LNCaP clone FGC (cell line): ENCODE data around the gene DYNC1I1.

Source experiments
- DNase-seq: peaks from one replicate; pipeline ENCODE4 v3.0.0-alpha.2; 2011; ENCODE audit warnings: low read depth
- H3K4me3 ChIP-seq: 2 replicates; pipeline ENCODE4 v1.5.1; 2011; ENCODE audit warnings: mild to moderate bottlenecking, low read depth, low read length, control low read depth
- CTCF ChIP-seq: IDR thresholded peaks from 2 replicates; pipeline ENCODE4 v1.5.1; 2012; ENCODE audit warnings: mild to moderate bottlenecking; ENCODE audit not compliant: control insufficient read depth, insufficient read depth; ENCODE audit errors: extremely low read depth

DYNC1I1 gene

DNA sequence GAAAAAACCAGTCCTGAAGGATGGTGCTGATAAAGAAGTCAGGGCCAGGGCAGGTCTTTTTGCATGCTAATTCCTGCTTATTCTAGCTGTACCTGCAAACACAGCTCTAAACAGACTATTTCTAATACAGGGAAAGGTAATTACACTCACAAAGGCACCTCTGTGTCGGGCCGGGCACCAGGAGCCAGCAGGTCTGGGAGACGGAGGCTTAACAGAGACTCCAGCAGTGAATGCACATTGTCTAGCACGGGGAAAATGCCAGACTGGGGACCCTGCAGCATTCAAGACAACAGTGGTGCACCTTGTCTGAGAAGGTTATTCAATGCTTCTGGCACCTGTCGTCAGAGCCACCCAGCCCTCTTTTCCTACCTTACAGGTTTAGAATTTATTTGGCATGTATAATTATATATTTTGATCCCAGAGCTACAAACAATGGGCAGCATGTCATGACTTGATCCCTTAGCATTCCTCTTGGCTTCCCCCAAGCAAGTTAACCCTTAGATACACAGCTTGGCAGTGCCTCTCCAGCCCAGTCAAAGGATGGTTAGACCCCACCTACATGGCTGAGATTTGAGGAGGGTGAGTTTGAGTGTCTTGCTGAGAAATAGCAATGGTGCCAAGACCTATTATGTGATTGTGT, 364.4 kb downstream of the DYNC1I1 start:
- no peak overlapping the region for H3K4me3 ChIP-seq
- TF ChIP-seq CTCF, result no peak
- no peak for DNase-seq

DNA sequence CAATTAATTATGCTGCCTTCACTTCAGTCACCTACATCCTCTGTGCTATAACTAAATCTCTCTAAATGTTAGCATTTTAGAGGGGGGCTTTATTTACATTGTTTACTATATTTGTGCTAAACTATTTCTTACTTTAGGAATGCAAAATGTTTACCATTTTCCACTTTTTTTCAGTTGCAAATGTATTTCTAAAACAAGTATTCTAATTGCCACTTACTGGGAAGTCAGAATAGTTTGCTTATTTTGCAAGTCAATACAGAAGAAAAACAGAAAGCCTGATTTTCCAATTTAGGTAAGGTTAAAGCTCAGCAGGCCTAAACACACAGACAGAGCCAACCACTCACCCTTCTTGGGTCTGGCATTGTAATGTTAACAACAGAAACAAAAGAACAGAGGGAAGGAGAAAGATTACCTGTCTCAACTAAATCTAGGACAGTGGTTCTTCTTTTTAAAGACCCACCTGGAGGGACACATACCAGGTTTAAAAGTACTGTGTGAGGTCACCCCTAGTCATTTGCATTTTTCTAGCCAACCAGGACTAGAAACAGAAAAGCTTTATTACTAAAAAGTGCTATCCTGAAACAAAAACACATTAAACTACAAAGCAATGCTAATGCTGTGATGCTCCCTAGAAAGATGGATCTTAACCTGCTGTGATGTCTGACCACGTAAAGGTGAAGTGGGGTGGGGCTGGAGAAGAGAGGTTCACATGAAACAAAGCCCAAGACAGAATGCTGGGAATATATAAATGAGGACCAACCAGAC, 371.3 kb downstream of the DYNC1I1 start:
- DNase-seq, result no peak
- H3K4me3 ChIP-seq, result no peak overlapping the region
- no peak for TF ChIP-seq CTCF

DNA sequence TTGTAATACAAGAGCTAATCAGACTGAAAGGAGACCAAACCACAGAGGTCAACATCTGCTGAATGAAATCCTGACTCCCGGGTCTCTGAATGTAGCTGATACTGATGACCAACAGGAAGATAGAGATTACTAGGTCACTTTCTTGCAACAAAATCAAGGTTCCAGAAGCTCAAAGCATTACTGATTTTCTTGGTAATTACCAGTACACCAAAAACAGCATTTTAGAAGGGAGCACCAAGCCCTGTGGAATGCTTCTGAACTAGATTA, 371.8 kb downstream of the DYNC1I1 start:
- no peak overlapping the region for H3K4me3 ChIP-seq
- no peak for TF ChIP-seq CTCF
- DNase-seq, result no peak
